ENCODE measurements around the gene YJU2. TPM values are rescaled to one million over a fixed set of nuclear protein-coding genes. Genes with fewer than 3 reads are reported as not detected.
A peak's percentile ranks its signal among the peaks of the same experiment; 100 is the strongest.
"Not testable (repeated sequence)": the region's sequence is repeated elsewhere in the genome, so short reads cannot be mapped to it uniquely, and the experiment has no call there.

YJU2 gene
- total and polyA plus RNA-seq, 5 donors from 2014 or later: 24.8 to 37.7 (median 28.5) TPM

- Histone ChIP-seq H3K36me3 (ENCODE audit: control insufficient read depth, insufficient read depth, low read length) (no peaks in the 10 kb centered on the region), H3K9me3 (ENCODE audit: control insufficient read depth in 2 of 2, low read length in 2 of 2) (no peaks in the 10 kb centered on the region), H3K27ac (ENCODE audit: insufficient read depth, low read length, poor library complexity, severe bottlenecking) (no peak overlapping the region), H3K27me3 (ENCODE audit: control insufficient read depth, insufficient read depth, low read length) (peaks cover 1% of the 10 kb centered on the region), H3K4me3 (ENCODE audit: low read depth, low read length) (no peak overlapping the region), H3K4me1 (ENCODE audit: control insufficient read depth, insufficient read depth, low read length, poor library complexity, severe bottlenecking) (peaks cover 7% of the 10 kb centered on the region)
- ATAC-seq (ENCODE audit: low read depth in 2 of 2) (no peak), DNase-seq (no peak)
- H3K4me1 Mint-ChIP-seq: peaks cover 0 to 4% (median 0%) of the 10 kb centered on the region in 4 donors
- H3K9me3 Mint-ChIP-seq: no peaks in the 10 kb centered on the region
- no peak overlapping the region for H3K27ac Mint-ChIP-seq
- H3K4me3 Mint-ChIP-seq: no peak overlapping the region
- peaks cover 29% of the 10 kb centered on the region for H3K27me3 Mint-ChIP-seq
- H3K36me3 Mint-ChIP-seq: no peaks in the 10 kb centered on the region
Observed at GRCh38 chr19:4284176-4284958, 37.5 kb downstream of the YJU2 start.

GRCh38 chr19:4284974-4285373, 38.1 kb downstream of the YJU2 start:
- Histone ChIP-seq H3K4me1 (ENCODE audit: control insufficient read depth, insufficient read depth, low read length, poor library complexity, severe bottlenecking) (peaks cover under 1% of the 10 kb centered on the region), H3K27ac (ENCODE audit: insufficient read depth, low read length, poor library complexity, severe bottlenecking) (no peak overlapping the region), H3K36me3 (ENCODE audit: control insufficient read depth, insufficient read depth, low read length) (no peaks in the 10 kb centered on the region), H3K27me3 (ENCODE audit: control insufficient read depth, insufficient read depth, low read length) (peaks cover 1% of the 10 kb centered on the region), H3K4me3 (ENCODE audit: low read depth, low read length) (no peak overlapping the region), H3K9me3 (ENCODE audit: control insufficient read depth in 2 of 2, low read length in 2 of 2) (no peaks in the 10 kb centered on the region)
- H3K27me3 Mint-ChIP-seq: peaks cover 25% of the 10 kb centered on the region
- H3K36me3 Mint-ChIP-seq: no peaks in the 10 kb centered on the region
- no peak for DNase-seq
- no peak overlapping the region for H3K27ac Mint-ChIP-seq
- H3K4me3 Mint-ChIP-seq: no peak overlapping the region
- H3K9me3 Mint-ChIP-seq: no peaks in the 10 kb centered on the region
- ATAC-seq (ENCODE audit: low read depth in 2 of 2): no peak
- H3K4me1 Mint-ChIP-seq: peaks cover 0 to under 1% (median 0%) of the 10 kb centered on the region in 4 donors

GRCh38 chr19:4286141-4286540, 39.3 kb downstream of the YJU2 start:
- not testable (repeated sequence) for H3K27ac ChIP-seq (ENCODE audit: insufficient read depth, low read length, poor library complexity, severe bottlenecking); H3K36me3 ChIP-seq (ENCODE audit: control insufficient read depth, insufficient read depth, low read length); H3K9me3 Mint-ChIP-seq; H3K4me1 ChIP-seq (ENCODE audit: control insufficient read depth, insufficient read depth, low read length, poor library complexity, severe bottlenecking); H3K36me3 Mint-ChIP-seq; ATAC-seq (ENCODE audit: low read depth in 2 of 2); H3K4me3 Mint-ChIP-seq; DNase-seq; H3K4me1 Mint-ChIP-seq; H3K9me3 ChIP-seq (ENCODE audit: control insufficient read depth in 2 of 2, low read length in 2 of 2); H3K27ac Mint-ChIP-seq; H3K27me3 ChIP-seq (ENCODE audit: control insufficient read depth, insufficient read depth, low read length); H3K4me3 ChIP-seq (ENCODE audit: low read depth, low read length)
- peaks cover 13% of the 10 kb centered on the region for H3K27me3 Mint-ChIP-seq

DNA sequence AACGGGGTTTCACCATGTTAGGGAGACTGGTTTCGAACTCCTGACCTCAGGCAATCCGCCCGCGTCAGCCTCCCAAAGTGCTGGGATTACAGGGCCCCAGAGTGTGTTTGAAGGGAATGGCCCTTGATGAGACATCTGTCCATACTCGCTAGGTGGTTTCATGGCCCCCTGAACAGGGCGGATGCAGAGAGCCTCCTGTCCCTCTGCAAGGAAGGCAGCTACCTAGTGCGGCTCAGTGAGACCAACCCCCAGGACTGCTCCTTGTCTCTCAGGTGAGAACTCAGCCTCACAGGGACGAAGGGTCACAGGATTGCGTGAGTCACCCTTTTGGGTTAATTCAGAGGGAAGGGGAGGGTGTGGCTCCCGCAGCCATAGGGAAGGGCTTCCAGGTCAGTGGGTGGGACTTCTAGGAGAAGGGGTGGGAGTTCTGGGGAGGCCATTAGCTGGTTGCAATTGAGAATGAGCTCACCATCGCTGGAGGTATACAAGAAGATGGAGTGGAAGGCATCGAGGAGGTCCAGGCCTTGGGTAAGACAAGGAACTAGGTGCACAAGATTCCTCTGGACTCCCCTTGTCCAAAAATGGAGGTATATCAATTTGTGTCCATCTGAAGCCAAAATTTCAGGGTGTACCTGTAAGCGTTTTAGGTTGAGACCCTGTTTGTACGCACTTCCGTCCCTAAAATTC, 41.4 kb downstream of the YJU2 start:
- no peak overlapping the region for H3K27ac Mint-ChIP-seq
- H3K4me3 Mint-ChIP-seq: no peak overlapping the region
- H3K4me1 Mint-ChIP-seq: no peaks in the 10 kb centered on the region

GRCh38 chr19:4291184-4291732, 44.4 kb downstream of the YJU2 start:
- H3K4me3 Mint-ChIP-seq: no peak overlapping the region
- Histone ChIP-seq H3K4me3 (ENCODE audit: low read depth, low read length) (no peak overlapping the region), H3K9me3 (ENCODE audit: control insufficient read depth in 2 of 2, low read length in 2 of 2) (no peaks in the 10 kb centered on the region), H3K36me3 (ENCODE audit: control insufficient read depth, insufficient read depth, low read length) (no peaks in the 10 kb centered on the region), H3K27me3 (ENCODE audit: control insufficient read depth, insufficient read depth, low read length) (no peaks in the 10 kb centered on the region), H3K27ac (ENCODE audit: insufficient read depth, low read length, poor library complexity, severe bottlenecking) (no peak overlapping the region), H3K4me1 (ENCODE audit: control insufficient read depth, insufficient read depth, low read length, poor library complexity, severe bottlenecking) (no peaks in the 10 kb centered on the region)
- no peak for ATAC-seq (ENCODE audit: low read depth in 2 of 2)
- peaks cover 6% of the 10 kb centered on the region for H3K27me3 Mint-ChIP-seq
- H3K27ac Mint-ChIP-seq: no peak overlapping the region
- no peaks in the 10 kb centered on the region for H3K36me3 Mint-ChIP-seq
- H3K9me3 Mint-ChIP-seq: no peaks in the 10 kb centered on the region
- H3K4me1 Mint-ChIP-seq: no peaks in the 10 kb centered on the region
- no peak for DNase-seq

More for the DNA sequence above, 41.4 kb downstream of the YJU2 start:
- H3K27ac ChIP-seq (ENCODE audit: insufficient read depth, low read length, poor library complexity, severe bottlenecking): no peak overlapping the region
- no peak for DNase-seq
- no peaks in the 10 kb centered on the region for H3K4me1 ChIP-seq (ENCODE audit: control insufficient read depth, insufficient read depth, low read length, poor library complexity, severe bottlenecking)
- ATAC-seq (ENCODE audit: low read depth in 2 of 2): no peak
- Mint-ChIP-seq H3K27me3 (peaks cover 6% of the 10 kb centered on the region), H3K36me3 (no peaks in the 10 kb centered on the region), H3K9me3 (no peaks in the 10 kb centered on the region)
- no peaks in the 10 kb centered on the region for H3K27me3 ChIP-seq (ENCODE audit: control insufficient read depth, insufficient read depth, low read length)
- no peaks in the 10 kb centered on the region for H3K36me3 ChIP-seq (ENCODE audit: control insufficient read depth, insufficient read depth, low read length)
- H3K4me3 ChIP-seq (ENCODE audit: low read depth, low read length): no peak overlapping the region
- H3K9me3 ChIP-seq (ENCODE audit: control insufficient read depth in 2 of 2, low read length in 2 of 2): no peaks in the 10 kb centered on the region

GRCh38 chr19:4292515-4292914, 45.6 kb downstream of the YJU2 start:
- no peaks in the 10 kb centered on the region for H3K36me3 ChIP-seq (ENCODE audit: control insufficient read depth, insufficient read depth, low read length)
- ATAC-seq (ENCODE audit: low read depth in 2 of 2) (no peak), DNase-seq (no peak)
- H3K27me3 ChIP-seq (ENCODE audit: control insufficient read depth, insufficient read depth, low read length): no peaks in the 10 kb centered on the region
- H3K9me3 ChIP-seq (ENCODE audit: control insufficient read depth in 2 of 2, low read length in 2 of 2): no peaks in the 10 kb centered on the region
- Mint-ChIP-seq H3K27ac (no peak overlapping the region), H3K4me3 (no peak overlapping the region), H3K36me3 (no peaks in the 10 kb centered on the region), H3K27me3 (peaks cover 4% of the 10 kb centered on the region), H3K9me3 (peaks cover 0 to 1% (median 0%) of the 10 kb centered on the region in 7 donors), H3K4me1 (no peaks in the 10 kb centered on the region)
- no peak overlapping the region for H3K27ac ChIP-seq (ENCODE audit: insufficient read depth, low read length, poor library complexity, severe bottlenecking)
- H3K4me3 ChIP-seq (ENCODE audit: low read depth, low read length): no peak overlapping the region
- no peaks in the 10 kb centered on the region for H3K4me1 ChIP-seq (ENCODE audit: control insufficient read depth, insufficient read depth, low read length, poor library complexity, severe bottlenecking)

GRCh38 chr19:4294389-4294788, 47.5 kb downstream of the YJU2 start:
- H3K4me1 Mint-ChIP-seq: peaks cover 0 to 6% (median 4%) of the 10 kb centered on the region in 4 donors

More at GRCh38 chr19:4294389-4294788, 47.5 kb downstream of the YJU2 start:
- ATAC-seq (ENCODE audit: low read depth in 2 of 2): no peak
- H3K4me3 ChIP-seq (ENCODE audit: low read depth, low read length): no peak overlapping the region
- H3K27ac Mint-ChIP-seq: peak overlapping the region in 1 of 3 donors; percentile 36
- no peak overlapping the region for H3K27ac ChIP-seq (ENCODE audit: insufficient read depth, low read length, poor library complexity, severe bottlenecking)
- no peaks in the 10 kb centered on the region for H3K36me3 ChIP-seq (ENCODE audit: control insufficient read depth, insufficient read depth, low read length)
- DNase-seq: no peak
- peaks cover 0 to 2% (median 0%) of the 10 kb centered on the region in 7 donors for H3K9me3 Mint-ChIP-seq
- H3K36me3 Mint-ChIP-seq: no peaks in the 10 kb centered on the region
- H3K9me3 ChIP-seq (ENCODE audit: control insufficient read depth in 2 of 2, low read length in 2 of 2): no peaks in the 10 kb centered on the region
- no peaks in the 10 kb centered on the region for H3K27me3 ChIP-seq (ENCODE audit: control insufficient read depth, insufficient read depth, low read length)
- no peak overlapping the region for H3K4me3 Mint-ChIP-seq
- peaks cover 4% of the 10 kb centered on the region for H3K27me3 Mint-ChIP-seq
- H3K4me1 ChIP-seq (ENCODE audit: control insufficient read depth, insufficient read depth, low read length, poor library complexity, severe bottlenecking): no peaks in the 10 kb centered on the region
